ENCODE data around the gene LHFPL6.

LHFPL6 gene

GRCh38 chr13:39510316-39510695, 92.7 kb downstream of the LHFPL6 start:
- no peak for TF ChIP-seq CEBPB (IDR thresholded peaks at IDR 0.05)
- TF ChIP-seq EGR1 (IDR thresholded peaks at IDR 0.05): no peak
- peak; percentile 22; the same call in 1 of the 2 replicates for TF ChIP-seq EP300 (IDR thresholded peaks at IDR 0.05; ENCODE audit: borderline replicate concordance)
- TF ChIP-seq TAF1 (IDR thresholded peaks at IDR 0.05; ENCODE audit: low read depth): no peak
- no peak for TF ChIP-seq YY1 (IDR thresholded peaks at IDR 0.05; ENCODE audit: low read depth)
- peak; percentile 71 for TF ChIP-seq NFIC (IDR thresholded peaks at IDR 0.05)
- no peak for TF ChIP-seq USF1 (IDR thresholded peaks at IDR 0.05)
- no peak for TF ChIP-seq ZBTB7A (IDR thresholded peaks at IDR 0.05; ENCODE audit: low read depth)
- no peak for TF ChIP-seq REST (IDR thresholded peaks at IDR 0.05; ENCODE audit: low read depth)
- TF ChIP-seq MAX (IDR thresholded peaks at IDR 0.05): no peak
- no peak for TF ChIP-seq CREB1 (IDR thresholded peaks at IDR 0.05; ENCODE audit: low read depth)
- TF ChIP-seq FOXM1 (IDR thresholded peaks at IDR 0.05; ENCODE audit: borderline replicate concordance, low read depth): 0 out of 2 replicates have a peak, but pooled peaks have one; percentile 15
- peak; percentile 42; the same call in 1 of the 2 replicates for TF ChIP-seq TEAD4 (IDR thresholded peaks at IDR 0.05)
- TF ChIP-seq TCF12 (IDR thresholded peaks at IDR 0.05; ENCODE audit: low read depth): peak; percentile 87
- TF ChIP-seq RAD21 (IDR thresholded peaks at IDR 0.05; ENCODE audit: low read depth): no peak

GRCh38 chr13:39509616-39510315, 93.2 kb downstream of the LHFPL6 start:
- TF ChIP-seq TCF12 (IDR thresholded peaks at IDR 0.05; ENCODE audit: low read depth): no peak
- TF ChIP-seq FOXM1 (IDR thresholded peaks at IDR 0.05; ENCODE audit: borderline replicate concordance, low read depth): no peak
- TF ChIP-seq EP300 (IDR thresholded peaks at IDR 0.05; ENCODE audit: borderline replicate concordance): 0 out of 2 replicates have a peak, but pooled peaks have one; percentile 4

GRCh38 chr13:39506559-39507390, 96.2 kb downstream of the LHFPL6 start:
- TF ChIP-seq TAF1 (IDR thresholded peaks at IDR 0.05; ENCODE audit: low read depth) (no peak), EP300 (IDR thresholded peaks at IDR 0.05; ENCODE audit: borderline replicate concordance) (no peak), RAD21 (IDR thresholded peaks at IDR 0.05; ENCODE audit: low read depth) (no peak), TCF12 (IDR thresholded peaks at IDR 0.05; ENCODE audit: low read depth) (no peak), CREB1 (IDR thresholded peaks at IDR 0.05; ENCODE audit: low read depth) (no peak), REST (IDR thresholded peaks at IDR 0.05; ENCODE audit: low read depth) (no peak), MAX (IDR thresholded peaks at IDR 0.05) (no peak), USF1 (IDR thresholded peaks at IDR 0.05) (no peak), FOXM1 (IDR thresholded peaks at IDR 0.05; ENCODE audit: borderline replicate concordance, low read depth) (no peak), YY1 (IDR thresholded peaks at IDR 0.05; ENCODE audit: low read depth) (no peak), TEAD4 (IDR thresholded peaks at IDR 0.05) (no peak)

- TF ChIP-seq CEBPB (IDR thresholded peaks at IDR 0.05) (peak; percentile 87), ZBTB7A (IDR thresholded peaks at IDR 0.05; ENCODE audit: low read depth) (no peak)
Observed at GRCh38 chr13:39505151-39505550, 97.8 kb downstream of the LHFPL6 start.

- TF ChIP-seq TEAD4 (IDR thresholded peaks at IDR 0.05) (no peak), TCF12 (IDR thresholded peaks at IDR 0.05; ENCODE audit: low read depth) (no peak), CEBPB (IDR thresholded peaks at IDR 0.05) (no peak), MAX (IDR thresholded peaks at IDR 0.05) (no peak), USF1 (IDR thresholded peaks at IDR 0.05) (no peak), NFIC (IDR thresholded peaks at IDR 0.05) (no peak), YY1 (IDR thresholded peaks at IDR 0.05; ENCODE audit: low read depth) (no peak), CREB1 (IDR thresholded peaks at IDR 0.05; ENCODE audit: low read depth) (no peak), EP300 (IDR thresholded peaks at IDR 0.05; ENCODE audit: borderline replicate concordance) (no peak), FOXM1 (IDR thresholded peaks at IDR 0.05; ENCODE audit: borderline replicate concordance, low read depth) (no peak), REST (IDR thresholded peaks at IDR 0.05; ENCODE audit: low read depth) (no peak), RAD21 (IDR thresholded peaks at IDR 0.05; ENCODE audit: low read depth) (no peak), ZBTB7A (IDR thresholded peaks at IDR 0.05; ENCODE audit: low read depth) (no peak)
Observed at GRCh38 chr13:39503048-39503447, 99.9 kb downstream of the LHFPL6 start.
